Measurements from ENCODE around the gene SOCS6. TPM values are rescaled to one million over a fixed set of nuclear protein-coding genes. Genes with fewer than 3 reads are reported as not detected.

SOCS6 gene
- total and polyA plus RNA-seq, 2 of the 13 experiments (the other 11 are each of a cell fraction or from before 2014, with no cell fraction given), result 18.6 to 38.3 TPM

- TF ChIP-seq ZNF878 (CRISPR knock-in tag; IDR thresholded peaks at IDR 0.05), result 0 out of 2 replicates have a peak, but pooled peaks have one; percentile 8
- no peak for TF ChIP-seq SP140L (CRISPR knock-in tag; IDR thresholded peaks at IDR 0.05; ENCODE audit: borderline replicate concordance)
- no peak for TF ChIP-seq ZNF672 (CRISPR knock-in tag; IDR thresholded peaks at IDR 0.05)
- TF ChIP-seq TP53 (CRISPR knock-in tag; conservative IDR thresholded peaks at IDR 0.05), result no peak
- no peak for TF ChIP-seq KDM5B (CRISPR knock-in tag; IDR thresholded peaks at IDR 0.05; ENCODE audit: borderline replicate concordance)
- CTCF ChIA-PET (ENCODE audit: low intra/inter-chr PET ratio, low total read pairs), result no interaction called here
- no peaks in the 10 kb centered on the region for H3K36me3 ChIP-seq (replicated peaks in 1 of 2; ENCODE audit: control insufficient read depth in 1 of 2, insufficient read depth in 2 of 2, low read length in 2 of 2)
- 96% methylated on average over 6 of the region's 6 CpGs for WGBS (ENCODE audit: low lambda C conversion rate)
- in situ Hi-C loops (cut with HindIII; ENCODE audit: extremely low pct_ligation_motif_present, low pct_unique_long_range_greater_than_20kb), result no loop called here
- H3K4me3 ChIP-seq (replicated peaks in 1 of 3; ENCODE audit: insufficient read depth in 1 of 3, low read depth in 2 of 3, low read length in 3 of 3), result no peak overlapping the region
- no peak overlapping the region for H2AFZ ChIP-seq (ENCODE audit: low read length)
- H3K27me3 ChIP-seq (ENCODE audit: control insufficient read depth in 1 of 2, insufficient read depth in 2 of 2, low read length in 2 of 2), result no peaks in the 10 kb centered on the region
- BruUV-seq (replicated peaks), result no TSS peak
- DNase-seq (ENCODE audit: low spot score) (no peak), FAIRE-seq (no peak), ATAC-seq (peak; percentile 42; the same call in 1 of the 3 replicates)
- H3K9ac ChIP-seq (ENCODE audit: insufficient read depth, low read depth, low read length), result no peak overlapping the region
- H3K4me2 ChIP-seq (ENCODE audit: low read depth, low read length), result no peak overlapping the region
- peaks cover 9% of the 10 kb centered on the region for H4K20me1 ChIP-seq (ENCODE audit: insufficient read depth, low read length)
- POLR2A ChIA-PET, result no interaction called here
- peaks cover 7% of the 10 kb centered on the region for H3K9me3 ChIP-seq (ENCODE audit: low read length)
- peak overlapping the region; percentile 20 for H3K27ac ChIP-seq (ENCODE audit: extremely low read length, insufficient read depth, low read length)
- H3K79me2 ChIP-seq (ENCODE audit: insufficient read depth, low read length), result peaks cover 100% of the 10 kb centered on the region
- peaks cover 65% of the 10 kb centered on the region for H3K4me1 ChIP-seq (ENCODE audit: insufficient read depth, low read length)
- intact Hi-C loops (cut with micrococcal nuclease; ENCODE audit: unreplicated experiment), result loop anchor here (5.0 kb wide), 1 partner anchor 122 kb away; no protein-coding TSS in a partner anchor
Measured at GRCh38 chr18:70310560-70311320, 21.9 kb downstream of the SOCS6 start.

GRCh38 chr18:70311726-70312125 is 22.9 kb downstream of the SOCS6 start:
- WGBS (ENCODE audit: low lambda C conversion rate), result 72% methylated on average over 2 of the region's 2 CpGs
- no peak overlapping the region for H3K27ac ChIP-seq (ENCODE audit: extremely low read length, insufficient read depth, low read length)
- in situ Hi-C loops (cut with HindIII; ENCODE audit: extremely low pct_ligation_motif_present, low pct_unique_long_range_greater_than_20kb), result no loop called here
- peaks cover 100% of the 10 kb centered on the region for H3K79me2 ChIP-seq (ENCODE audit: insufficient read depth, low read length)
- CTCF ChIA-PET (ENCODE audit: low intra/inter-chr PET ratio, low total read pairs), result no interaction called here
- BruUV-seq (replicated peaks), result no TSS peak
- POLR2A ChIA-PET, result no interaction called here
- H3K4me3 ChIP-seq (replicated peaks in 1 of 3; ENCODE audit: insufficient read depth in 1 of 3, low read depth in 2 of 3, low read length in 3 of 3), result no peak overlapping the region
- no peak for FAIRE-seq
- H3K4me1 ChIP-seq (ENCODE audit: insufficient read depth, low read length), result peaks cover 62% of the 10 kb centered on the region
- H2AFZ ChIP-seq (ENCODE audit: low read length), result no peak overlapping the region
- H3K9me3 ChIP-seq (ENCODE audit: low read length), result peaks cover 7% of the 10 kb centered on the region
- DNase-seq (ENCODE audit: low spot score), result no peak
- intact Hi-C loops (cut with micrococcal nuclease; ENCODE audit: unreplicated experiment), result loop anchor here (5.0 kb wide), 1 partner anchor 121 kb away; no protein-coding TSS in a partner anchor
- H4K20me1 ChIP-seq (ENCODE audit: insufficient read depth, low read length), result peaks cover 5% of the 10 kb centered on the region
- no peaks in the 10 kb centered on the region for H3K27me3 ChIP-seq (ENCODE audit: control insufficient read depth in 1 of 2, insufficient read depth in 2 of 2, low read length in 2 of 2)
- no peak overlapping the region for H3K9ac ChIP-seq (ENCODE audit: insufficient read depth, low read depth, low read length)
- ATAC-seq, result no peak
- no peaks in the 10 kb centered on the region for H3K36me3 ChIP-seq (replicated peaks in 1 of 2; ENCODE audit: control insufficient read depth in 1 of 2, insufficient read depth in 2 of 2, low read length in 2 of 2)
- H3K4me2 ChIP-seq (ENCODE audit: low read depth, low read length), result no peak overlapping the region
- TF ChIP-seq PHF5A (CRISPR knock-in tag; IDR thresholded peaks at IDR 0.05; ENCODE audit: low read depth, unreplicated experiment), result no peak
- no peak for TF ChIP-seq ZNF577 (CRISPR knock-in tag; IDR thresholded peaks at IDR 0.05; ENCODE audit: borderline replicate concordance, low read depth)
- TF ChIP-seq FUBP1 (CRISPR knock-in tag; IDR thresholded peaks at IDR 0.05; ENCODE audit: borderline replicate concordance), result no peak
- TF ChIP-seq MTA3 (CRISPR knock-in tag; IDR thresholded peaks at IDR 0.05), result no peak
- no peak for TF ChIP-seq SETDB1 (CRISPR knock-in tag; IDR thresholded peaks at IDR 0.05; ENCODE audit: borderline replicate concordance)
- no peak for TF ChIP-seq TEF (CRISPR knock-in tag; IDR thresholded peaks at IDR 0.05)
- no peak for TF ChIP-seq ZNF740 (CRISPR knock-in tag; IDR thresholded peaks at IDR 0.05)
- TF ChIP-seq CHCHD3 (CRISPR knock-in tag; IDR thresholded peaks at IDR 0.05), result no peak
- no peak for TF ChIP-seq CCDC6 (CRISPR knock-in tag; IDR thresholded peaks at IDR 0.05)
- TF ChIP-seq EP300 (IDR thresholded peaks at IDR 0.05; ENCODE audit: low read depth in 2 of 2, low read length in 2 of 2), result no peak
- TF ChIP-seq EP300 (CRISPR knock-in tag; IDR thresholded peaks at IDR 0.05; ENCODE audit: borderline replicate concordance), result no peak

Measured in HepG2 (cell line).